HEK293 (cell line): ENCODE measurements around the gene SLC38A10.

Experiments
- CTCF ChIA-PET: fragments of 350-600 bp; formaldehyde crosslinking; extraction: SDS; loops from one replicate; lab custom pipeline; 2021; ENCODE audit warnings: antibody characterized with exemption; lab: Yijun Ruan, JAX
- POLR2A ChIA-PET: fragments of 300-600 bp; formaldehyde crosslinking; extraction: SDS; loops from one replicate; lab custom pipeline; 2020; ENCODE audit warnings: antibody characterized with exemption, inconsistent platforms; lab: Yijun Ruan, JAX
- H3K27ac ChIP-seq: fragments of 200-500 bp; sonication (Bioruptor generic); 2 replicates; pipeline ENCODE4 v1.5.1; 2014; ENCODE audit warnings: low read depth, low read length, control low read depth, inconsistent platforms; ENCODE audit errors: extremely low read depth
- H3K36me3 ChIP-seq, 2 experiments: fragments of 200-500 bp in 1 of 2; sonication (Bioruptor generic) in 1 of 2; 1 replicate in 1 of 2; 2 replicates in 1 of 2; pipeline ENCODE4 v1.5.1; 2014 to 2017; ENCODE audit warnings: inconsistent platforms in 2 of 2, low read length in 2 of 2; ENCODE audit not compliant: control insufficient read depth in 2 of 2, insufficient read depth in 1 of 2
- H3K4me1 ChIP-seq: fragments of 200-500 bp; sonication (Bioruptor generic); 2 replicates; pipeline ENCODE4 v1.5.1; 2014; ENCODE audit warnings: mild to moderate bottlenecking, low read length, inconsistent platforms; ENCODE audit not compliant: control insufficient read depth, insufficient read depth
- H3K4me3 ChIP-seq: 2 replicates; pipeline ENCODE4 v1.5.1; 2011; ENCODE audit warnings: low read depth, mild to moderate bottlenecking, control low read depth, low read length, moderate library complexity
- H3K9me3 ChIP-seq: fragments of 200-500 bp; sonication (Bioruptor generic); 2 replicates; pipeline ENCODE4 v1.5.1; 2014; ENCODE audit warnings: low read depth, low read length, inconsistent platforms; ENCODE audit not compliant: control insufficient read depth, insufficient read depth
- HOXA7 ChIP-seq: sonication (generic); formaldehyde crosslinking; IDR thresholded peaks from 2 replicates; pipeline ENCODE4 v1.8.1; 2022; ENCODE audit warnings: missing genetic modification reagents, borderline replicate concordance
- KLF9 ChIP-seq: fragments of 450-650 bp; formaldehyde crosslinking; IDR thresholded peaks from 2 replicates; pipeline ENCODE4 v1.5.1; 2016; ENCODE audit warnings: missing biosample characterization, missing genetic modification characterization, low read depth
- ZEB2 ChIP-seq: fragments of 450-650 bp; formaldehyde crosslinking; IDR thresholded peaks from 2 replicates; pipeline ENCODE4 v1.5.1; 2016; ENCODE audit warnings: missing biosample characterization, missing genetic modification characterization
- ZFHX2 ChIP-seq: fragments of 450-650 bp; formaldehyde crosslinking; conservative IDR thresholded peaks from 2 replicates; pipeline ENCODE4 v1.5.1; 2016; ENCODE audit warnings: missing biosample characterization, missing genetic modification characterization
- ZIC2 ChIP-seq: fragments of 450-650 bp; formaldehyde crosslinking; IDR thresholded peaks from 2 replicates; pipeline ENCODE4 v1.5.1; 2016; ENCODE audit warnings: missing biosample characterization, missing genetic modification characterization
- ZNF140 ChIP-seq: fragments of 450-650 bp; formaldehyde crosslinking; IDR thresholded peaks from 2 replicates; pipeline ENCODE4 v1.5.1; 2016; ENCODE audit warnings: missing biosample characterization, missing genetic modification characterization
- ZNF148 ChIP-seq: fragments of 450-650 bp; formaldehyde crosslinking; IDR thresholded peaks from 2 replicates; pipeline ENCODE4 v1.5.0; 2017; ENCODE audit warnings: missing biosample characterization, missing genetic modification characterization, borderline replicate concordance
- ZNF184 ChIP-seq: fragments of 450-650 bp; IDR thresholded peaks from 2 replicates; pipeline ENCODE4 v1.5.1; 2018; ENCODE audit warnings: missing biosample characterization, mild to moderate bottlenecking, missing genetic modification characterization
- ZNF23 ChIP-seq: fragments of 450-650 bp; formaldehyde crosslinking; IDR thresholded peaks from 2 replicates; pipeline ENCODE4 v1.5.1; 2016; ENCODE audit warnings: missing biosample characterization, missing genetic modification characterization, borderline replicate concordance
- ZNF350 ChIP-seq: fragments of 450-650 bp; formaldehyde crosslinking; IDR thresholded peaks from 2 replicates; pipeline ENCODE4 v1.5.0; 2017; ENCODE audit warnings: missing biosample characterization, mild to moderate bottlenecking, missing genetic modification characterization
- ZNF366 ChIP-seq: fragments of 450-650 bp; formaldehyde crosslinking; conservative IDR thresholded peaks from 2 replicates; pipeline ENCODE4 v1.5.1; 2016; ENCODE audit warnings: missing biosample characterization, missing genetic modification characterization
- ZNF37A ChIP-seq: fragments of 450-650 bp; IDR thresholded peaks from 2 replicates; pipeline ENCODE4 v1.5.1; 2018; ENCODE audit warnings: missing biosample characterization, missing genetic modification characterization
- ZNF404 ChIP-seq: fragments of 450-650 bp; formaldehyde crosslinking; IDR thresholded peaks from 2 replicates; pipeline ENCODE4 v1.5.1; 2017; ENCODE audit warnings: missing biosample characterization, missing genetic modification characterization
- ZNF423 ChIP-seq: fragments of 450-650 bp; formaldehyde crosslinking; IDR thresholded peaks from 2 replicates; pipeline ENCODE4 v1.5.1; 2016; ENCODE audit warnings: missing biosample characterization, missing genetic modification characterization
- ZNF561 ChIP-seq: fragments of 450-650 bp; IDR thresholded peaks from 2 replicates; pipeline ENCODE4 v1.5.1; 2018; ENCODE audit warnings: missing biosample characterization, missing genetic modification characterization, borderline replicate concordance
- ZNF600 ChIP-seq: fragments of 450-650 bp; formaldehyde crosslinking; IDR thresholded peaks from 2 replicates; pipeline ENCODE4 v1.5.1; 2016; ENCODE audit warnings: missing biosample characterization, missing genetic modification characterization
- ZNF621 ChIP-seq: fragments of 450-650 bp; formaldehyde crosslinking; IDR thresholded peaks from 2 replicates; pipeline ENCODE4 v1.5.1; 2017; ENCODE audit warnings: missing biosample characterization, missing genetic modification characterization
- ZNF624 ChIP-seq: fragments of 450-650 bp; formaldehyde crosslinking; IDR thresholded peaks from 2 replicates; pipeline ENCODE4 v1.5.1; 2017; ENCODE audit warnings: missing biosample characterization, missing genetic modification characterization
- ZNF629 ChIP-seq: fragments of 450-650 bp; formaldehyde crosslinking; IDR thresholded peaks from 2 replicates; pipeline ENCODE4 v1.5.1; 2017; ENCODE audit warnings: missing biosample characterization, missing genetic modification characterization
- ZNF654 ChIP-seq: fragments of 450-650 bp; formaldehyde crosslinking; IDR thresholded peaks from 2 replicates; pipeline ENCODE4 v1.5.1; 2016; ENCODE audit warnings: low read depth, missing biosample characterization, missing genetic modification characterization
- ZNF658 ChIP-seq: fragments of 450-650 bp; formaldehyde crosslinking; IDR thresholded peaks from 2 replicates; pipeline ENCODE4; 2016; ENCODE audit warnings: missing biosample characterization, missing genetic modification characterization
- ZNF843 ChIP-seq: fragments of 450-650 bp; formaldehyde crosslinking; IDR thresholded peaks from 2 replicates; pipeline ENCODE4 v1.5.1; 2016; ENCODE audit warnings: missing biosample characterization, missing genetic modification characterization
- ZSCAN23 ChIP-seq: fragments of 450-650 bp; formaldehyde crosslinking; IDR thresholded peaks from 2 replicates; pipeline ENCODE4 v1.5.1; 2016; ENCODE audit warnings: missing biosample characterization, missing genetic modification characterization
- TF ChIP-seq, protein P1 (sequence below): fragments of 450-650 bp; formaldehyde crosslinking; IDR thresholded peaks from 2 replicates; pipeline ENCODE4 v1.5.1; 2017; ENCODE audit warnings: missing biosample characterization, missing genetic modification characterization
- TF ChIP-seq, protein P2 (sequence below): fragments of 450-650 bp; formaldehyde crosslinking; IDR thresholded peaks from 2 replicates; pipeline ENCODE4 v1.5.1; 2016; ENCODE audit warnings: missing biosample characterization, missing genetic modification characterization
- TF ChIP-seq, protein P3 (sequence below): fragments of 450-650 bp; formaldehyde crosslinking; conservative IDR thresholded peaks from 2 replicates; pipeline ENCODE4 v1.5.1; 2016; ENCODE audit warnings: low read depth, missing biosample characterization, missing genetic modification characterization
- TF ChIP-seq, protein P4 (sequence below): fragments of 450-650 bp; formaldehyde crosslinking; IDR thresholded peaks from 2 replicates; pipeline ENCODE4 v1.5.1; 2016; ENCODE audit warnings: missing biosample characterization, missing genetic modification characterization

Gene SLC38A10

DNA sequence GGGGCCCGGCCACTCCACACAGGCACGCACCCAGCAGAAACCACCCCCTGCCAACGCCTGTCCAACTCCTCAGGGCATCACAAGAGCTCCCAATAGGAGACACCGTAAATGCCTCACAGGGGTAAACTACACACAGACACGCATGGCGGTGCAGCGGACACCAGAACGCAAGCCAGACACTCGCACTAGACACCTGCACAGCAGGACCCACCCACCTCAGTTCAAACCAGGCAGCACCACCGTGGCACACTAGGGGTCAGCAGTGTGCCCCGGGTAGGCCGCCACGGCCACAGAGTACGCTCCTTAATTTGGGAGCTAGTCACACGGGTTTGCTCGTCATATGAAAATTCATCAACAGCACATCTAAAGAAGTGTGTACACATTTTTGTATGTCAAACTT is 3.4 kb downstream of the SLC38A10 start:
- ChIA-PET POLR2A (interaction anchor here (0.6 to 1.3 kb wide), 8 partner anchors 20 to 221 kb away, joined by 3 to 12 read pairs (median 3); partner anchors contain the start of genes ACTG1 and BAHCC1), CTCF (interaction anchor here (0.5 to 2.8 kb wide), 32 partner anchors 9 to 352 kb away, joined by 3 to 14 read pairs (median 4); partner anchors contain the start of gene BAHCC1)
- no peak overlapping the region for H3K27ac ChIP-seq
- no peak overlapping the region for H3K4me3 ChIP-seq
- peaks cover 8 to 39% of the 10 kb centered on the region in 2 experiments; a peak in 2 of 3 replicates for H3K36me3 ChIP-seq
- no peaks in the 10 kb centered on the region for H3K9me3 ChIP-seq
- peaks cover 2% of the 10 kb centered on the region; the same call in 1 of the 2 replicates for H3K4me1 ChIP-seq
- TF ChIP-seq ZNF350 (tag by site-specific recombination) (no peak), ZNF658 (tag by site-specific recombination) (no peak), ZNF624 (tag by site-specific recombination) (no peak), ZNF148 (tag by site-specific recombination) (no peak), HOXA7 (CRISPR knock-in tag) (no peak), ZNF184 (no peak), ZEB2 (tag by site-specific recombination) (0 out of 2 replicates have a peak, but pooled peaks have one; percentile 42), ZNF140 (tag by site-specific recombination) (no peak), ZNF600 (tag by site-specific recombination) (peak; percentile 90), ZNF404 (no peak), ZFHX2 (tag by site-specific recombination) (peak; percentile 35; the same call in 1 of the 2 replicates), ZNF423 (peak; percentile 87), ZSCAN23 (tag by site-specific recombination) (no peak), ZNF843 (tag by site-specific recombination) (no peak), ZIC2 (tag by site-specific recombination) (peak; percentile 97), ZNF654 (peak; percentile 55), ZNF561 (tag by site-specific recombination) (0 out of 2 replicates have a peak, but pooled peaks have one; percentile 51), ZNF629 (tag by site-specific recombination) (no peak), KLF9 (0 out of 2 replicates have a peak, but pooled peaks have one; percentile 37), ZNF23 (tag by site-specific recombination) (no peak), ZNF366 (tag by site-specific recombination) (no peak), ZNF621 (tag by site-specific recombination) (no peak), ZNF37A (tag by site-specific recombination) (no peak)
- TF ChIP-seq, protein P1, sequence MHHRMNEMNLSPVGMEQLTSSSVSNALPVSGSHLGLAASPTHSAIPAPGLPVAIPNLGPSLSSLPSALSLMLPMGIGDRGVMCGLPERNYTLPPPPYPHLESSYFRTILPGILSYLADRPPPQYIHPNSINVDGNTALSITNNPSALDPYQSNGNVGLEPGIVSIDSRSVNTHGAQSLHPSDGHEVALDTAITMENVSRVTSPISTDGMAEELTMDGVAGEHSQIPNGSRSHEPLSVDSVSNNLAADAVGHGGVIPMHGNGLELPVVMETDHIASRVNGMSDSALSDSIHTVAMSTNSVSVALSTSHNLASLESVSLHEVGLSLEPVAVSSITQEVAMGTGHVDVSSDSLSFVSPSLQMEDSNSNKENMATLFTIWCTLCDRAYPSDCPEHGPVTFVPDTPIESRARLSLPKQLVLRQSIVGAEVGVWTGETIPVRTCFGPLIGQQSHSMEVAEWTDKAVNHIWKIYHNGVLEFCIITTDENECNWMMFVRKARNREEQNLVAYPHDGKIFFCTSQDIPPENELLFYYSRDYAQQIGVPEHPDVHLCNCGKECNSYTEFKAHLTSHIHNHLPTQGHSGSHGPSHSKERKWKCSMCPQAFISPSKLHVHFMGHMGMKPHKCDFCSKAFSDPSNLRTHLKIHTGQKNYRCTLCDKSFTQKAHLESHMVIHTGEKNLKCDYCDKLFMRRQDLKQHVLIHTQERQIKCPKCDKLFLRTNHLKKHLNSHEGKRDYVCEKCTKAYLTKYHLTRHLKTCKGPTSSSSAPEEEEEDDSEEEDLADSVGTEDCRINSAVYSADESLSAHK (tag by site-specific recombination) = no peak
- TF ChIP-seq, protein P2, sequence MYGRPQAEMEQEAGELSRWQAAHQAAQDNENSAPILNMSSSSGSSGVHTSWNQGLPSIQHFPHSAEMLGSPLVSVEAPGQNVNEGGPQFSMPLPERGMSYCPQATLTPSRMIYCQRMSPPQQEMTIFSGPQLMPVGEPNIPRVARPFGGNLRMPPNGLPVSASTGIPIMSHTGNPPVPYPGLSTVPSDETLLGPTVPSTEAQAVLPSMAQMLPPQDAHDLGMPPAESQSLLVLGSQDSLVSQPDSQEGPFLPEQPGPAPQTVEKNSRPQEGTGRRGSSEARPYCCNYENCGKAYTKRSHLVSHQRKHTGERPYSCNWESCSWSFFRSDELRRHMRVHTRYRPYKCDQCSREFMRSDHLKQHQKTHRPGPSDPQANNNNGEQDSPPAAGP = 0 out of 2 replicates have a peak, but pooled peaks have one; percentile 40
- TF ChIP-seq, protein P3, sequence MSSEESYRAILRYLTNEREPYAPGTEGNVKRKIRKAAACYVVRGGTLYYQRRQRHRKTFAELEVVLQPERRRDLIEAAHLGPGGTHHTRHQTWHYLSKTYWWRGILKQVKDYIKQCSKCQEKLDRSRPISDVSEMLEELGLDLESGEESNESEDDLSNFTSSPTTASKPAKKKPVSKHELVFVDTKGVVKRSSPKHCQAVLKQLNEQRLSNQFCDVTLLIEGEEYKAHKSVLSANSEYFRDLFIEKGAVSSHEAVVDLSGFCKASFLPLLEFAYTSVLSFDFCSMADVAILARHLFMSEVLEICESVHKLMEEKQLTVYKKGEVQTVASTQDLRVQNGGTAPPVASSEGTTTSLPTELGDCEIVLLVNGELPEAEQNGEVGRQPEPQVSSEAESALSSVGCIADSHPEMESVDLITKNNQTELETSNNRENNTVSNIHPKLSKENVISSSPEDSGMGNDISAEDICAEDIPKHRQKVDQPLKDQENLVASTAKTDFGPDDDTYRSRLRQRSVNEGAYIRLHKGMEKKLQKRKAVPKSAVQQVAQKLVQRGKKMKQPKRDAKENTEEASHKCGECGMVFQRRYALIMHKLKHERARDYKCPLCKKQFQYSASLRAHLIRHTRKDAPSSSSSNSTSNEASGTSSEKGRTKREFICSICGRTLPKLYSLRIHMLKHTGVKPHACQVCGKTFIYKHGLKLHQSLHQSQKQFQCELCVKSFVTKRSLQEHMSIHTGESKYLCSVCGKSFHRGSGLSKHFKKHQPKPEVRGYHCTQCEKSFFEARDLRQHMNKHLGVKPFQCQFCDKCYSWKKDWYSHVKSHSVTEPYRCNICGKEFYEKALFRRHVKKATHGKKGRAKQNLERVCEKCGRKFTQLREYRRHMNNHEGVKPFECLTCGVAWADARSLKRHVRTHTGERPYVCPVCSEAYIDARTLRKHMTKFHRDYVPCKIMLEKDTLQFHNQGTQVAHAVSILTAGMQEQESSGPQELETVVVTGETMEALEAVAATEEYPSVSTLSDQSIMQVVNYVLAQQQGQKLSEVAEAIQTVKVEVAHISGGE = no peak
- TF ChIP-seq, protein P4, sequence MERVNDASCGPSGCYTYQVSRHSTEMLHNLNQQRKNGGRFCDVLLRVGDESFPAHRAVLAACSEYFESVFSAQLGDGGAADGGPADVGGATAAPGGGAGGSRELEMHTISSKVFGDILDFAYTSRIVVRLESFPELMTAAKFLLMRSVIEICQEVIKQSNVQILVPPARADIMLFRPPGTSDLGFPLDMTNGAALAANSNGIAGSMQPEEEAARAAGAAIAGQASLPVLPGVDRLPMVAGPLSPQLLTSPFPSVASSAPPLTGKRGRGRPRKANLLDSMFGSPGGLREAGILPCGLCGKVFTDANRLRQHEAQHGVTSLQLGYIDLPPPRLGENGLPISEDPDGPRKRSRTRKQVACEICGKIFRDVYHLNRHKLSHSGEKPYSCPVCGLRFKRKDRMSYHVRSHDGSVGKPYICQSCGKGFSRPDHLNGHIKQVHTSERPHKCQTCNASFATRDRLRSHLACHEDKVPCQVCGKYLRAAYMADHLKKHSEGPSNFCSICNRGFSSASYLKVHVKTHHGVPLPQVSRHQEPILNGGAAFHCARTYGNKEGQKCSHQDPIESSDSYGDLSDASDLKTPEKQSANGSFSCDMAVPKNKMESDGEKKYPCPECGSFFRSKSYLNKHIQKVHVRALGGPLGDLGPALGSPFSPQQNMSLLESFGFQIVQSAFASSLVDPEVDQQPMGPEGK = 0 out of 2 replicates have a peak, but pooled peaks have one; percentile 21
